Measurements from ENCODE around the gene KLHL25.

The KLHL25 gene

DNA sequence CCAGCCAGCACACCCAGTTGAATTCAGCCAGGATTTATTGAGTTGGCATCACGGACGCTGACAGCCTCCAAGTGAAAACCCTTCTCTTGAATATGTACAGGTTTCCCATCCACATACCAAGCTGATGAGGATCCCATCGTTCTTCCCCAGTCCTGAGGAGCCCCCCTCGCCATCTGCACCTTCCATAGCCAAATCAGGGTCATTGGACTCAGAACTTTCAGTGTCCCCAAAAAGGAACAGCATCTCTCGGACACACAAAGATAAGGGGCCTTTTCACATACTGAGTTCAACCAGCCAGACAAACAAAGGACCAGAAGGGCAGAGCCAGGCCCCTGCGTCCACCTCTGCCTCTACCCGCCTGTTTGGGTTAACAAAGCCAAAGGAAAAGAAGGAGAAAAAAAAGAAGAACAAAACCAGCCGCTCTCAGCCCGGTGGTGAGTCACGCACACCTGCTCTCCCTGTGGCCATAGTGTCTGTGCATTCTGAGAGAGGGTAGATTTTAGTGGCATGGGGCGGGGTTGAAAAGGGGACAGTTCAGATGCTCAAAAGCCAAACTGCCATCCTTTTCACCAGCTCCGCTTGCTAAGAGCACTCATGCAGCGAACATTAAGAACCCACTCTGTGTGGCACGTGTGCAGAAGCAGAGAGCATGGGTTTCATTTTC lies 51.2 kb downstream of the KLHL25 start:
- DNase-seq: no peak

DNA sequence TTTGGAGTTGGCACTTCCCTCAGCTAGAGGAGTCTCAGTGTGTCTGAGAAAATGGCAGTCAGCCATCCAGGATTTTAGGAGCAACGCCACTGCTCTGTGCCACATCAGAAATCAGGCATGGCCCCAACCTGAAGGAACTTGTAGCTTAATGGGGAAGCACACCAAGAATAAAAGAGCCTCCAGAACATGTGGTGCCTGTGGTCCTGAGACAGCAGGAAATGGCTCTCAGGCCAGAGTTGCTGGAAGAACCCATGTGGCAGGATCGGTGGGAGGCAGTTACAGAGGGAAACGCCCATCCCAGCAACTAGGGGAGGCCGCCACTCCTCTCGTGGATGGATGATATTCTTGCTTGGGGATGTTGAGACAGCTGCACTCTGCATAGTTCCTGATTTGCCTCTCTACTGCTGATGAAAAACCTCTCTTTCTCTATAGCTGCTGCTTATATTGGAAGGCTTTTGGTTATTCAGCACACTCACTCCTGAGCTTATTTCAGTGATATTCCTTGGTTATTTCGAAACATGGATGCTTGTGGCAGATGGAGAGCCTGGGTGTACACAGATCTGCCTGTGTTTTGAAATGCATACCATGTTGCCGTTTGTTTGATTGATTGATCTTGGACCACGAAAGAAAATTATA lies 52.4 kb downstream of the KLHL25 start:
- DNase-seq: no peak

DNA sequence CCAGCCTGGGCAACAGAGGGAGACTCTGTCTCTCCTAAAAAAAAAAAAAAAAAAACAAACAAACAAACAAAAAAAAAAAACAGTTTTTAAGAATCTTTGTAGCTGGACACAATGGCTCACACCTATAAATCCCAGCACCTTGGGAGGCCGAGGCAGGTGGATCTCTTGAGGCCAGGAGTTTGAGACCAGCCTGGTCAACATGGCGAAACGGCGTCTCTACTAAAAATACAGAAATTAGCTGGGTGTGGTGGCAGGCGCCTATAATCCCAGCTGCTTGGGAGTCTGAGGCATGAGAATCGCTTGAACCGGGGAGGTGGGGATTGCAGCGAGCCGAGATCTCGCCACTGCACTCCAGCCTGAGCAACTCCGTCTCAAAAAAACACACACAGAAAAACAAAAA lies 53.1 kb downstream of the KLHL25 start:
- no peak for DNase-seq

DNA sequence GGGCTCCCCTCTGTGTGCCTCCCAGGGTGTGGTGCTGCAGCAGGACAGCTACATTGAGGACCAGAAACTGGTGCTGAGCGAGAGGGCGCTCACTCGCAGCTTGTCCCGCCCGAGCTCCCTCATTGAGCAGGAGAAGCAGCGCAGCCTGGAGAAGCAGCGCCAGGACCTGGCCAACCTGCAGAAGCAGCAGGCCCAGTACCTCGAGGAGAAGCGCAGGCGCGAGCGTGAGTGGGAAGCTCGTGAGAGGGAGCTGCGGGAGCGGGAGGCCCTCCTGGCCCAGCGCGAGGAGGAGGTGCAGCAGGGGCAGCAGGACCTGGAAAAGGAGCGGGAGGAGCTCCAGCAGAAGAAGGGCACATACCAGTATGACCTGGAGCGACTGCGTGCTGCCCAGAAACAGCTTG lies 53.7 kb downstream of the KLHL25 start:
- DNase-seq: no peak

DNA sequence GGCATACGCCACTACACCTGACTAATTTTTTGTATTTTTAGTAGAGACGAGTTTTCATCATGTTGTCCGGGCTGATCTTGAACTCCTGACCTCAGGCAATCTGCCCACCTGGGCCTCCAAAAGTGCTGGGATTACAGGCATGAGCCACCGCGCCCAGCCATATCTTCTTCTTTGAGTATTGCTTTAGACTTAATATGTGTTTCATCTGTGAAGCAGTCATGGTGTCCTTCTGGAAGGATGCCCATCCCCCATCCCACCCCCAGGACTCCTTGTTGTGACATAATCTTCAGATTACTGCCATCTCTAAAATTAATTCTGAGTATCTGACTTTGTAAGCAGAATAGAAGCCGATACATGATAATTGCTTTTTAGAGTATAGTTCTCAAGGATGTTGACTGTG lies 57.7 kb downstream of the KLHL25 start:
- no peak for DNase-seq

DNA sequence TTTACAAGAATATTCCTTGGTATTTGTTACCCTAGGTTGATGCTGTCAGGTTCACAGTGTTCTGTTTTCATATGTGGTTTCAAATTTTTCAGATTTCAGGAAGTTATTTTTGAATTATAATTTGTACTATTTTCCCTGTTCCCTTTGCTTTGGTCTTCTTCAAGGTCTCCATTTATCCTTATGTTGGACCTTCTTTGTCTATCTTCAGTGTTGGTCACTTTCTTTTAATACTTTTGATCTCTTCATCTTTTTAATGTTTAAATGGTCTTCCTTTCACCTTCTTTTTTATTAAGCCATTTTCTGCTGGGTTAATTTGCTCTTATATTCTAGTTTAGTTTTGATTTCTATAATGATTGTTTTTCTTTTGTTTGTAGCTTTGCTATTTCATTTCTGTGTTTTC lies 61.3 kb downstream of the KLHL25 start:
- no peak for DNase-seq

DNA sequence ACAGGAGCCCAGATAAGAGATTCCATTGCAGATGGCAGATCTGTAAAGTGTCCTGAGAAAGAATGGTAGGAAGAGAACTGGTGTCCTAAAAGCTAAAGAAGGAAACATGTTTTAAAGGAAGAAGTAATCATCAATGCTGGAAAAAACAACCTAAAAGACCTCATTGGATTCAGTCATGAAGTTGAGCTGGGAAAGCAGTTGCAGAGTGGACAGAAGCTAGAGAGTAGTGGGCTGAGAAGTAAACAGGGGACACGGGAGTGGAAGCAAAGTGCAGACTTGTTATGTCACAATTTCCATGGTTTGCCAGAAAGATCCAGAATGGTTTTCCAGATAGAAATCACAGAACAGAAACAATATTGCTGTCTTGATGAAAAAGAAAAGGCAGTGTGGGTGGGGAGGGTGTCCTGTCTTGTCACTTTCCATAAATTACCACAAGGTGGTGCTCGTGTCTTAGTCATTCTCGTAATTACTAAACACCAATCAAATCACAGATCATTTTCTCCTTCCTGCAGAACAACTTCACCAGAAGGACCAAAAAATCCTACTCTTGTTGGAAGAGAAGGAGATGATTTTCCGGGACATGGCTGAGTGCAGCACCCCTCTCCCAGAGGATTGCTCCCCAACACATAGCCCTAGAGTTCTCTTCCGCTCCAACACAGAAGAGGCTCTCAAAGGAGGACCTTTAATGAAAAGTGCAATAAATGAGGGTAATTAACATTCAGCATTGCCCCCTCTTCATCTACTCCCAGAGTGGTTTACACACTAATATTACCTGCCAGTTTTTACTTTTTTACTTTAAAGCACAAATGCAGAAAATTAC lies 64.5 kb downstream of the KLHL25 start:
- DNase-seq: peak; percentile 59

DNA sequence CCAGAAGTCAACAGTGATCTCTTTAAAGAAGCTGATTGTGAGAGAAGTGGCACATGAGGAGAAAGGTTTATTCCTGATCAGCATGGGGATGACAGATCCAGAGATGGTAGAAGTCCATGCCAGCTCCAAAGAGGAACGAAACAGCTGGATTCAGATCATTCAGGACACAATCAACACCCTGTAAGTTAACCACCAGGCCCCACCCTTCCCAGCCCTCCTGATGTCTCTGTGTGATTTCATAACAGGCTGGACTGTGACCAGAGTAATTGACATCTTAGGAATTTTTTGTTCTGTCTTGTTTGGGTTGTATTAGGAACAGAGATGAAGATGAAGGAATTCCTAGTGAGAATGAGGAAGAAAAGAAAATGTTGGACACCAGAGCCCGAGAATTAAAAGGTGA lies 67.7 kb downstream of the KLHL25 start:
- peak; percentile 38 for DNase-seq

DNA sequence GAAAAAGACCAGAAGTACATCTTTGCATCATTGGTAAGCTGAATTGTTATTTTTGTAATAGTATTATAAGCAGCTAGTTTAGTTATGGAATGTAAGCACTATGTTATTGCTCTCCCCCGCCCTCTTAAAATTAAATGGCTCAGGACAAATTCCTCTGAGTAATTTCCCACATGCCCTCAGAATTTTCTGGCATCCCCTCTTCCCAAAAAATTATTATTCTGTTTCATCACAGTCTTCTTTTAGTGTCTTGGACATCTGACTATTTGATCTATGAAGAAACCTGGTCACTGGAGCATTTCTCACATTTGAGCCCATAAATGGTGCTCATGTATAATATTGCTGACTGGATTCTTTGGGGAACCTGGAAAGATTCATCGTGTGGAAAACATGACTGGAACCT lies 68.3 kb downstream of the KLHL25 start:
- DNase-seq: peak; percentile 30

DNA sequence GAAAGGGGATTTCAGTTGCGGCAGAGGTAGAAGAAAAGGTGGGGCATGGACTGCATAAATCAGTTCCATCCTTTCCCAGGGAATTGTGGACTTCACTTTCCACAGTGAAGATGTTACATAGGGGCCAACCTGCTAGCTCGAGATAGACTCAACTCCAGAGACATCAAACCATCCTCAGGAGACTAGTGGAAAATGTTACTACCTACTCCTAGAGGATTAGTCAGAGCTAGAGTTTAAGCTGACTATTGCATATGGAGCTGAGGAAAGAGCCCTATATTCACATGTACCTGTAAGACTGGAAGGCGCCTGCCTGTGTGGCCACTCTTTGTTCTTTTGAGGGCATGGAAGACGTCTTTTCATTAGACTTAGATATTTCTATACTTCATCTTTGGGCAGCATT lies 69.2 kb downstream of the KLHL25 start:
- DNase-seq: no peak

DNA sequence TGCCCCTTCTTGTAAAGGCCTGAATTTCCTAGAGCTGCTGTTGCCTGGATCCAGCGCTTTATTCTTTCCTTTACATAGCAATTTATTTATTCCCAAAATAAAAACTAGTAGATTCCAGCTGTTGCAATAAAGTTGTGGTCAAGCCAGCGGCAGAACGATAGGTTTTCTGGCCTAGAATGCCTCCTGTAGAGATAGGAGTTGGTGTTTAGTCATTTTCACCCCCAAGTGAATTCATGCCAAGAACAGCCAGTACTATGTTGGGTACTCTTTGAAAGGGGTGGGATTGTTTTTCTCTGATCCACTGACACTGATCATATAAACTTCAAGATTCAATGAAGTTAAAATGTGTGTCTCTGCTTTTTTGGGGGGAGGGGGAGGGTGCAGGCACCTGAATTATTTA lies 69.7 kb downstream of the KLHL25 start:
- DNase-seq: no peak

DNA sequence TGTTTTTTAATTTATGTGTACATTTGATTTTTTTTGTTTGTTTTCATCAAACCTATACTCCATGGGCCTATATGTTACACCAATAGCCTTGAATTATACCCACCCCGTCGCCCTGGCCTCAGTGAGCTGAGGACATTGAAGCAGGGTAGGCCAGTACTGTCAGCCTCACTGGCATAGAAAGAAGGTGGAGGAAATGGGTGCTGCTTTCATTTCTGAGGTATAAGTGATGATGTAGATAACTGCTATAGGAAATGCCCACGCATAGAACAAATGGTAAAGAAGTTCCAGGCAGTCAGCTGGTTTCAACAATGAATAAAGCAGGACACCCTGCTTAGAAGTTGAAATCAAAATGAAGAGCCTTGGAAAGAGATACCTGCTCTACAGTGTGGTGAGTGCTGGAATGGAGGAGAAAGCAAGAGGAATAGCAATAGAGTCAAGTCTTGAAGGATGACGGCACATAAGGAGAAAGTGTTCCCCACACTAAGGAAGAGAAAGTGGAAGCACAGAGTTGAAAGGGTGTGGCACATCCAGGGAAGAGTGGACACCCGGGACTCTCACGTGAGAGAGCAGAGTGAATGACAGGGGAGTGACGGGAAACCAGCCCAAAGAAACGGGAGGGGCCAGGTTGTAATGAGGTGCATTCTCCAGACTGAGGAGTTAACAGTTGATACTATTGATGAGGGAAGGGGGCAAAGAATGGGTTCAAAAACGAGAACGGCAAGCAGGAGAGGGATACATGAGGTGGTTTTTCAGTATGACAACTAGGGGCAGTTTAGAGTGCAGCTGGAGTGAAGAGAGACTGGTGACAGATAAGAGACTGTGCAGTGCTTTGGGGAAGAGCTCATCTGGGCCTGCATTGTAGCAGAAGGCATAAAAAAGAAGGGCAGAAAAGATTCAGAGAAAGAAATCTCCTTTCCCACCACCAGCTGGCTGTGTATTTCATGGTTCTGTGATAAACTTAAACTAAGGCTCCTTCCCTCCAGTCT lies 70.5 kb downstream of the KLHL25 start:
- no peak for DNase-seq

DNA sequence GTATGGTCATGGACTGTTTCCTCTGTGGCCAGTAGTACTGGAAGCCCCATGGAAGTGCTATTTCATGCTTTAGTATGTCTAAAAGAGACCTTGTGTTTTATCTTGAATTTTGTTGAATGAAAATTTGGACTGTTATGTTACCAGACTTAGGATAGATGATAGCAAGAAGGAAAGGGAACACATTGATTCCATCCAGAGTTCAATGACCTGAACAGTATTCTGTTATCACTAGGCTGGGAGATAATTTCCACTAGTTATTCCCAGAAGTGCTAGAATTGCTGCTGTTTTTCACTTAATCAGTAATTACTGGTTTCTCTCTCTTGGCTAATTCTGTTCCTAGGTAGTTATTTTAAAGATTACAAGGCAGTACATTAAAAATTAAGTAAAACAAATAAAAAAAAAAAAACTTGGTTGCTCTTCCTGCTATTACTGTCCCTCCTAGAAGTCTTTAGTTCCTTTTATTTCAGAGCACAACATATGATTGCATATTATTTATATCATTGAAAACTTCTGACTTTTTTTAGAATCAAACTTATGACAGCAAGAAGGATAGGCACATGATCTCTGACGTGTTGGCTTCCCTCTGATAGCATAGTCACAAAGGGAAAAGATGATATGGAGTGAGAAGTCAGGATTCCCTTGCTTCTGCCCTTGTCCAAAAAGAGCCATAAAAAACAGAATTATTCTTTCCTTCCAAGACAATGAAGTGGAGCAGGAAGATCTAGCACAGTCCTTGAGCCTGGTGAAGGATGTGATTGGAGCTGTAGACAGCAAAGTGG lies 72.2 kb downstream of the KLHL25 start:
- DNase-seq: no peak

DNA sequence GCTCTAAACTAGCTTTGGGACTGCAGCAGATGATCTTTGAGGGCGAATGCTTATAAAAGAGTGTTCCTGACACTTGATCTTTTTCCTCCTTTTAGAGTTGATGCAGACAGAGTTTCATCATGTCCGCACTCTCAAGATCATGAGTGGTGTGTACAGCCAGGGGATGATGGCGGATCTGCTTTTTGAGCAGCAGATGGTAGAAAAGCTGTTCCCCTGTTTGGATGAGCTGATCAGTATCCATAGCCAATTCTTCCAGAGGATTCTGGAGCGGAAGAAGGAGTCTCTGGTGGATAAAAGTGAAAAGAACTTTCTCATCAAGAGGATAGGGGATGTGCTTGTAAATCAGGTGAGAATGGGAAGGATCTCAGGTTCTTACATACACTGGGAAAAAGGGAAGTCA lies 75.7 kb downstream of the KLHL25 start:
- no peak for DNase-seq

DNA sequence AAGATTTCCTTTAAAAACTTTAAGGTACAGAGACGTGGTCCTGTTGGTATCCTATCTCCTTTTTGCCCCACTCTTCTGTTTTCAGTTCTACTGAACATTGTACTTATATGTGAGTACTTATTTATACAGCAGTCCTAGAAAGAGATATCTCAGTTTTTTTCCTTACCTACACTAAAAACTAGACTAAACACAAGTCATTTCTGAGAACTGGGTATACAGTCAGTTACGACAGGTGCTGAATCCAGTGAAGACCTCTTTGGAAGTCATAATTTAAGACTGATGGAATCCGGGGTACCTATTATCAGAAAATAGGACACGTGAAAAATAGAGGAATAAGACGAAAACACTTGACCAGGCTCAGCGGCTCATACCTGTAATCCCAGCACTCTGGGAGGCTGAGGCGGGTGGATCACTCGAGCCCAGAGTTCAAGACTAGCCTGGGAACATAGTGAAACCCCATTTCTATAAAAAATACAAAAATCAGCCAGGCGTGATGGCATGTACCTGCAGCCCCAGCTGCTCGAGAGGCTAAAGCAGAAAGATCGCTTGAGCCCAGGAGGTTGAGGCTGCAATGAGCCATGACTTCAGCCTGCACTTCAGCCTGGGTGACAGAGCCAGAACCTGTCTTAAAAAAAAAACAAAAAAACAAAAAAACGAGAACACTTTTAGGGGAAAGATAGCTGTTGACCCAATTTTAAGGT lies 76.3 kb downstream of the KLHL25 start:
- no peak for DNase-seq

DNA sequence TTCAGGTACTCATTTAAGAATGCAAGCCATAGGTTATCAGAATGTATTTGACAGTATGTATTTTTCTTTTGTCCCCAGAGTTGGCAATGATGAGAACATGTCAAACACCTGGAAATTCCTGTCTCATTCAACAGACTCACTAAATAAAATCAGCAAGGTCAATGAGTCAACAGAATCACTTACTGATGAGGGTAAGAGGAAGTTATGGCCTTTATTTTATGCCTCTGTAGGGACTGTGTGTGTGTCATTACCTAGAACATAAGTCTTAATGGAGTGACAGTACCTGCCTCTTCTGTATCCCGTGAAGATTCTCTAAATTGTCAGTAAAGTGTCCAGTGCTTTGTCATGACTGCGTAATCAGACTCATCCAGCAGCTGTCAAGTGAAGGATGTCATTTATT lies 77.5 kb downstream of the KLHL25 start:
- DNase-seq: no peak

DNA sequence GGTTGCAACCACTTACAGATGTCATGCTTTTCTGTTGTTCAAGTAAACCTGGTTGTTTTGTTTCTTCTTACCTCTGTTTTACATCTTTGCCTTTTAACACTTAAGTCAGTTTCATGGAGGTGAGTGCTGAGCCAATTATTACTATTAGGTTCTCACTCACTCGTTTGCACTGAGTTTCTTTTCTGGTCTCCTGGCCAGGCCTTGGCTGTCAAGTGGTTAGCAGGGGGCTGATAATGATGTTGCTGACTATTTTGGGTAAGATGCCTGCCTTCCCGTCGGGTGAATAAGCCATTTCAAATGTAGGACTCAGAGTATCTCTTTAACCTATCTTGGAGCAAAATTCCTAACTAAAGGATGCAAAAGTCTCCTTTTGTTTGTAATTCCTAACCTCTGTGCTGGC lies 78.5 kb downstream of the KLHL25 start:
- no peak for DNase-seq

DNA sequence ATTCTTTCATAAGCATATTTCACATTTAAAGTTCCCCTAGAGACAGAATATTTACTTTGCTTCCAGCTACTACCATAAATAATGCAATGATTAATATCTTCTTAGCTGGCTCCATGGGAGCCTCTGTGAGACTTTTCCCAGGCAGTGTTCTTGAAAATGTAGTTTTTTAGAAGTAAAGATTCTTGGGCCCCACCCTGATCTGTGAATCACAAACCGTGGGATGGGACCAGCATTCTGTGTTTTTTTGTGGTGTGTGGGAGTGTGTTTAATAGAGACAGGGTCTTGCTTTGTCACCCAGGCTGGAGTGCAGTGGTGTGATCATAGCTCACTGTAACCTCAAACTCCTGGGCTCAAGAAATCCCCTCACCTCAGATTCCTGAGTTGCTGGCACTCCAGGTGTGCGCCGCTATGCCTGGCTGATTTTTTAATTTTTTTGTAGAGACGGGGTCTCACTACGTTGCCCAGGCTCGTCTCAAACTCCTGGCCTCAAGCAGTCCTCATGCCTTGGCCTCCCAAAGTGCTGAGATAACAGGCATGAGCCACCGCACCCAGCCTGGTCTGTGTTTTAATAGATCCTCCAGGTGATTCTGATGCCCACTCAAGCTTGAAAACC lies 83.0 kb downstream of the KLHL25 start:
- no peak for DNase-seq

DNA sequence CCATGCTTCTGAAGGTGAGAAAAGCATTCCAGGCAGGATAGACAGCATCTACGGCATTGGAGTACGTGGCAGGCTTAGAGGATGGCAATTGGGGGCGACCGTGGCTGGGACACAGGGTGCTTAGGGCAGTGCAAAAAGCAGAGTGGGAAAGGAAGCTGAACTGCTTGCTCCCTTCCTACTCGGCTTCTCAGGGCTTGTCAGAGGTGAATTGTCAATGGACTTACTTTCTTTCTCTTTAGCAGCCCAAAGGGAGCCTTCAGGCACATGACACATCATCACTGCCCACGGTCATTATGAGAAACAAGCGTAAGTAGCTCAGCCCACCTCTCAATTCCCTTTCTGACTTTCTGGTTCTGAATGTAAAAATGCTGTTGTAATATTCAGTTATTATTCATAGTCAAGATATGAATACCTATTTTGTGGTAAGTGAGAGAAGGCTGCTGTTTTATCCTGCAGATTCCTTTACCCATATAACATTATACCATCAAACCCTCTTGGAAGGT lies 84.3 kb downstream of the KLHL25 start:
- no peak for DNase-seq

Data from EL (cell line).